GM13976 (cell line): ENCODE measurements around the gene ANGPTL3.
"Not testable (repeated sequence)": the region's sequence is repeated elsewhere in the genome, so short reads cannot be mapped to it uniquely, and the experiment has no call there.

Experiments used
- DNase-seq: peaks from one replicate; pipeline ENCODE4 v3.0.0; 2012; ENCODE audit warnings: low spot score
- in situ Hi-C: fragments of 300-500 bp; cut with MboI; formaldehyde crosslinking; loops from one replicate; pipeline ENCODE4 v1.12.0; 2022; ENCODE audit warnings: low sequenced_read_pairs, mixed read lengths, inconsistent platforms; ENCODE audit not compliant: unreplicated experiment
- TF ChIP-seq, protein P1 (sequence below): IDR thresholded peaks from 2 replicates; pipeline ENCODE4 v1.5.1; 2012; ENCODE audit warnings: borderline replicate concordance, mild to moderate bottlenecking; ENCODE audit not compliant: insufficient read depth; ENCODE audit errors: extremely low read depth, missing control alignments, control extremely low read depth

ANGPTL3 gene

GRCh38 chr1:62601457-62601856 is 4.1 kb downstream of the ANGPTL3 start:
- in situ Hi-C loops: no loop called here
- TF ChIP-seq, protein P1, sequence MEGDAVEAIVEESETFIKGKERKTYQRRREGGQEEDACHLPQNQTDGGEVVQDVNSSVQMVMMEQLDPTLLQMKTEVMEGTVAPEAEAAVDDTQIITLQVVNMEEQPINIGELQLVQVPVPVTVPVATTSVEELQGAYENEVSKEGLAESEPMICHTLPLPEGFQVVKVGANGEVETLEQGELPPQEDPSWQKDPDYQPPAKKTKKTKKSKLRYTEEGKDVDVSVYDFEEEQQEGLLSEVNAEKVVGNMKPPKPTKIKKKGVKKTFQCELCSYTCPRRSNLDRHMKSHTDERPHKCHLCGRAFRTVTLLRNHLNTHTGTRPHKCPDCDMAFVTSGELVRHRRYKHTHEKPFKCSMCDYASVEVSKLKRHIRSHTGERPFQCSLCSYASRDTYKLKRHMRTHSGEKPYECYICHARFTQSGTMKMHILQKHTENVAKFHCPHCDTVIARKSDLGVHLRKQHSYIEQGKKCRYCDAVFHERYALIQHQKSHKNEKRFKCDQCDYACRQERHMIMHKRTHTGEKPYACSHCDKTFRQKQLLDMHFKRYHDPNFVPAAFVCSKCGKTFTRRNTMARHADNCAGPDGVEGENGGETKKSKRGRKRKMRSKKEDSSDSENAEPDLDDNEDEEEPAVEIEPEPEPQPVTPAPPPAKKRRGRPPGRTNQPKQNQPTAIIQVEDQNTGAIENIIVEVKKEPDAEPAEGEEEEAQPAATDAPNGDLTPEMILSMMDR: no peak
- DNase-seq: no peak

DNA sequence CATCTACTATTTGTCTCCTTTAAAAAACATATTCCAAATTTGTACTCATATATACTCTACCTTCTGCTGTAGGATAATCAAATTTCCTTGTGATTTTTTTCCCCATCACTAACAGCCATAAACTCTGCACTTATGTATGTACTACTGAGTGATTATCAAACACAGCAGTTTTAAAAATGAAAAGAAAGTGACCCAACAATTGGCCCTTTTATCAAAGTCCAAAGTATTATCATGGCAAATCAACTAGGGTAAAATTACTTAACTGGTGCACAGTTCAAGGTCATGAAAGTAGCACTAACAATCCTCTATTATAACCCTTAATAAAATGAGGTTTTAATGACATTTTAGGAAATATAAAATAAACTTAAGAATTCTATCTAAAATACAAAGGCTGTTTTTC is 11.6 kb downstream of the ANGPTL3 start:
- TF ChIP-seq, protein P1: no peak
- in situ Hi-C loops: no loop called here
- no peak for DNase-seq

- DNase-seq, in situ Hi-C loops: not testable (repeated sequence)
These were observed 13.3 kb downstream of the ANGPTL3 start for GRCh38 chr1:62610588-62610987.

GRCh38 chr1:62612770-62613169 is 15.4 kb downstream of the ANGPTL3 start:
- DNase-seq: no peak
- in situ Hi-C loops: no loop called here
- TF ChIP-seq, protein P1: no peak

- in situ Hi-C loops: no loop called here
- DNase-seq: peak; percentile 29
- TF ChIP-seq, protein P1: no peak
These were observed 16.0 kb downstream of the ANGPTL3 start for GRCh38 chr1:62613325-62613727.

DNA sequence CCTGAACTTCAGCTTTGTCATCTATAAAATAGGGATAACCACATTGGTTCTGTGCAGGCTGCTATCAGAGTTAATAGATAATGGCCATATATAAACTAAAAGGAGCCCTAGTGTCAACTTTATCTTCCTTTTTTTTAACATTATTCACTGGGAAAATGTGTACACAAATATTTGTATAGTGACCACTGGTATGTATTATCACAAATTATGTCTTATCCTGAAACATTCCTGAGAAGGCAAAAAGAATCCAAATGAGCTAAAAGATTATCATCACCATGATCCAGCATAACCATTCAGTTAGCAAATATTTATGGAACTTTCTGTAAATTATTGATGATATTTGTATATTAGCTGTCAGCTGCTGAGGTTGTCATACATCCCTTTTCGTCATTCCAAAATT is 16.6 kb downstream of the ANGPTL3 start:
- DNase-seq: no peak
- TF ChIP-seq, protein P1: no peak
- in situ Hi-C loops: no loop called here

DNA sequence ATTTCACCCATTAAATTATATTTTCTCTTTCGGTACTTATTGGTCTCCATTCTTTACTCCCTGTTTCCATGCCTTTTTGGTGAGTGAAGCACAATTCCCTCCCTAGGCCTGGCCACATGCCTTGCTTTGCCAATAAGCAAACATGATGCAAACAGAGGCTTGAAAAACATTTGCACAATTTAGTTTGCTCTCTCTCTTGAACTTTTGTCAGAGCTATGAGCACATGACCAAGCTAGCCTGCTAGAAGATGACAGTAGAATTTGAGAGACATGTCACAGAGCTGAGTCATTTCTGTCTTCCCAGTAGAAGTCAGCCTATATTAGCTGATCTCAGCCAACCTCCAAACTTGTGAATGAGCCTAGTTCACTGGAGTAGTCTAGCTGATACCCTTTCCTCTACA is 24.6 kb downstream of the ANGPTL3 start:
- in situ Hi-C loops: no loop called here
- DNase-seq: peak; percentile 67
- TF ChIP-seq, protein P1: no peak
